Fibroblast of peridontal ligament (primary cell): ENCODE measurements around the gene MLLT6.

Experiments
- DNase-seq: peaks from one replicate; pipeline ENCODE4 v3.0.0-alpha.2; 2010; ENCODE audit errors: extremely low read depth

The MLLT6 gene

DNA sequence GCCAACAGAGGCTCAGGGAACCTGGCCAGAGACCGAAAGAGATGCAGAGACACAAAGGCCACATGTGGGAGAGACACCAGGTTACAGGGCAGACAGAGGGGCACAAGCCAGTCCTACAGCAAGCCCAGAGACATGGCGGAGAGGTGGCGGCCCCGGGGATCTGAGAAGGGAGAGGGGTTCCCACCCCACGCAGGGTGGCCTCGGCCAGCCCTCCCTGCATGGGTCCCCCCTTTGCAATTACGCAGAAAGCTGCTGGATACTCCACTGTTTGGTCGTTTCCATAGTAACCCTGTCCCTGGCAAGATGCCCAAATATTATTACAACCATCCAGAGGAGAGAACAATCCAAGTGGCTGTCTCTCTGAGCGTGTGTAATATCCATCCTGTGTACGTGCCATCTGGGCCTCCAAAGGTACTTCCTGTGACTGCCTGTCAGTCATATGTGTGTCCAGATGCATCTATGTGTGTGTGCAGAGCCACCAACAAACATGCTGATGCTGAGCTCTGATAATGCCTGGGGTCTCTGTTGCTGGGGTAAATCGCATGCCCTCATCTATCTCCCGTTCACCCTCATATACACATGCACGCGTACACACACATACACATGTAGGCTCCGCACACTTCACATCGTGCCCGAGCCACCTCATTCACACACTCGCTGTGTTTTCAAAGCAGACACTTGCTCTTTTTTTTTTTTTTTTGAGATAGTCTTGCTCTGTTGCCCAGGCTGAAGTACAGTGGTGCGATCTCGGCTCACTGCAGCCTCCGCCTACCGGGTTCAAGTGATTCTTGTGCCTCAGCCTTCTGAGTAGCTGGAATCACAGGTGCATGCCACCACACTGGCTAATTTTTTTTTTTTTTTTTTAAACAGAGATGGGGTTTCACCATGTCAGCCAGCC, 37.6 kb downstream of the MLLT6 start:
- DNase-seq, result peak; percentile 92

DNA sequence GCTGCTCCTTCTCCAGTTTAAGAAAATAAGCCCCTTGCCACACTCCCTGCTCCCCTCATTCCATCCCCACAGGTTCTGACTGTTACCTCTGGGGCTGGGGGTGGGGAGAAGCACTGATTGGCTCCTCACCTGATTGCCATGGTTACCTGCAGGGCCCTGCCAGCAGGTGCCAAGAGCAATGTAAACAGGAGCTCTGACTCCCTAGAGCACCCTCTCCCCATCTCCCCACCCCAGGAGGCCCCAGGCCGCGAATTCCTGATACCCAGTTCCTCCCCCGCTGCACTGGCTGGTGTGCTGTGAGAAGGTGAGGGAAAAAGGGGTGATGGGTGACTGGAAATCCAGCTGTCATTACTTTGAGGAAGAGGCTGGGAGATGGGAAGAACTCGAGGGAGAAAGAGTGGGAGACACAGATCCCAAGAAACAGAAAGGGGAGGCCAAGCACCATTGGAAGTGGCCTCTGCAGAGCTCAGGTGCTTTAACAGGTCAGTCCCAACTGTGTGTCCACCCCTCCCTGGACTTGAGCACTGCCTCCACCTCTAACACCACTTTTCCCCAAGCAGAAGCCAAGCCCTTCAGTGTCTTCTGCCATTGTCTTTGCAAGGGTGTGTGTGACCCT, 38.6 kb downstream of the MLLT6 start:
- DNase-seq, result no peak

DNA sequence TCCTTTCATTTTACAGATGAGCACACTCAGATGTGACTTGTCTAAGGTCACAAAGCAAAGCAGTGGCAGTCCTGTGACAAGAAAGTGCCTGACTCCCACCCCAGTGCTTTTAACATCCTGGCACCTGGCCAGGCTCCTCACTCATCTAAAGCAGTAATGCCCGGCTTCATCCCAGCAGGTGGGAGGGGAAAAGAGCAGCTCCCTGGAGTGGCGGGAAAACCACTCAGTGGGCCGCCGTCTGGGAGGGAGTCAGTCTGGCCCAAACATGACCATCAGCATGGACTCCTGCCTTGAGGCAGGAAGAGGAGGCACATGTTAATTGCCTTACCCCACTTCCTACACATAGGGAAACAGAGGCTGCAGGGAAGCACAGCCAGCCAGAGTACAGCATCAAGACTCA, 40.5 kb downstream of the MLLT6 start:
- DNase-seq, result no peak

DNA sequence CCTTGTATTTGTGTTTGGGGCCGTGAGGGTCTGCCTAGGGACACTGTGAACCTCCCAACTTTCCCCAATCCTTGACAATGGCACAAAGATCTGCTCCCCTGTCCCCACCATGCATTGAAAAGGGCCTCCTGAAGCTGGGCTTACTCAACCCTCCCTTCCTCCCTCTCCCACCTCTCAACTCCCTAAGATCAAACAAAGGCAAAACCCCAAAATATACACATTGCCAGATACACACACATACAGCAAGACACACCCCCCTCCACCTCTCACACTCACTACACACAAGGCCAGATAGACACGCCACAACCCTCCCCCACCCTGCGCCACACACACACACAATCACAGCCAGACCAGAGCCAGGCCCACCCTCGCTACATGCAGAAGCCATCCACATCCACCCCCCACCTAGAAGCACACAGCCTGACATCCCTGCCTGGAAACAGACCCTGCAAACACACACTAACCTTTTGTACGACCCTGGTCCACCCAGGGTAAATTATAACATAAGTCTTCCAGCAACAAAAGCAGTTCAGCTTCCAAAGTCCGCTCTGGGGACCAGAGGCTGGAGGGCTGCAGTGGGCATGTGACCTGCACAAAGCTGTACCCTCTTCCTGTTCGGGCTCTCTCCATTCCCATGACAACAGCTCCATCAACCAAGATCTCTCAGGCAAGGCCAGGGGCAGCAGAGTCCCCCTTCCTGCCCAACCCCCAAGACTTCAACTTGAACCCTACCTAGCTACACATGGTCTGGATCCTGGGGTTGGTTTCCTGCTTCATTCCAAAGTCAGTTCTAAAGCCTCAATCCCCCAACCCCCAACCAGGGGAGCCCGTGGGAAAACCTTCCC, 41.2 kb downstream of the MLLT6 start:
- no peak for DNase-seq

DNA sequence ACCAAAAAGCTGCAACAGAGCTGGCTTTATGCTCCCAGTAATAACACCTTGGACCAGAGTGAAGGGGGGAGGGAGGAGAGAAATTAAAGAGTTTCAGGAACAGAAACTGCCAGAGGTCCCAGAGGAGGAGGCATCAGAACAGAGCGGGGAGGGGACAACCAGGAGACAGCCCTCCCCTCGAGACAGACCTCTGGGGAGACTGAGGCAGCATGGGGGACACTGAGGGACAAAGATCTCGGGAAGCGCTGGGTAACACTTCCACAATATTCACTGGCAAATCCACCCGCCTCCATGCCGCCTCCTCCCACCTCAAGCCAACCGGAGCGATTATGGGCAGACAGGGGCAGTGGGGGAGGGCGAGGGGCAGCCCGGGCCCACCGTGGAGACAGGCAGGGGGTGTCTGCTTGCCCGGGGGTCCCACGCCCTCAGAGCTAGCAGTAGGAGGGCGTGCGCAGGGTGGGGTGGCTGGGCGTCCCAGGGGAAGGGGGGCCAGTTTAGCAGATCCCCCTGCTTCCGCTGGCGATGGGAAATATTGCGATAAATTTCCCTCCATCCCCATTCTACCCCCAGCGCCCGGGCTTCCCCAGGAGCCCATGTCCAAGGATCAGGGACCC, 41.9 kb downstream of the MLLT6 start:
- no peak for DNase-seq

DNA sequence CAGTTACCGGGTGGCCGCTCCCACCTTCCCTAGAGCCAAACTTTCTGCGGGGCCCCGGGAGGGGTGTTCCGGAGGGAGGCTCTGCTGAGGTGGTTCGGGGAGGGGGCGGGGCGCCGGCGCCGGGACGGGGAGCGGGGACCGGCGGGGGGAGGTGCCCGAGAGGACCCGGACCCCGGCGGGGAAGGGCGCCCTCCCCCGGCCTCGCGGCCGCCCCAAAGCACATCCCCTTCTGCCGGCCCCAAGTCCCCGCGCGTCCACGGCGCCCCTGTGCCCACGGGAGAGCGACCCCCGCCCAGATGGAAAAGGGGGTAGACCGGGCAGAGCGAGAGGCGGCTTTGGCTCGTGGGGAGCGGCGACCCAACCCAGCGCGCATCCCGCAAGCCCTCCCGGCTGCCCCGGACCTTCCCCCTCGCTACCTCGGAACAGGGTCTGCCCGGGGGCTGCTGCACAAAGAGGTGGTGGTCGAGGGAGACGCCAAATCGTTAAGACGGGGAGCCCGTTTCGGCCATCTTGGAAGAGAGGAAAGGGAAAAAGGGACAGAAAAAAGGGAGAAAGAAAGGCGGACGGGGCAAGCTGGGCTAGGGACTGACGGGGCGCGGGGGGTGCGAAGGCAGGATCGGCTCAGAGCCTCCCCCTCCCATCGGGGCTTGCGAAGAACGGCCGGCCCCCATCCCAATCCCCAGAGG, 42.5 kb downstream of the MLLT6 start:
- DNase-seq, result no peak

DNA sequence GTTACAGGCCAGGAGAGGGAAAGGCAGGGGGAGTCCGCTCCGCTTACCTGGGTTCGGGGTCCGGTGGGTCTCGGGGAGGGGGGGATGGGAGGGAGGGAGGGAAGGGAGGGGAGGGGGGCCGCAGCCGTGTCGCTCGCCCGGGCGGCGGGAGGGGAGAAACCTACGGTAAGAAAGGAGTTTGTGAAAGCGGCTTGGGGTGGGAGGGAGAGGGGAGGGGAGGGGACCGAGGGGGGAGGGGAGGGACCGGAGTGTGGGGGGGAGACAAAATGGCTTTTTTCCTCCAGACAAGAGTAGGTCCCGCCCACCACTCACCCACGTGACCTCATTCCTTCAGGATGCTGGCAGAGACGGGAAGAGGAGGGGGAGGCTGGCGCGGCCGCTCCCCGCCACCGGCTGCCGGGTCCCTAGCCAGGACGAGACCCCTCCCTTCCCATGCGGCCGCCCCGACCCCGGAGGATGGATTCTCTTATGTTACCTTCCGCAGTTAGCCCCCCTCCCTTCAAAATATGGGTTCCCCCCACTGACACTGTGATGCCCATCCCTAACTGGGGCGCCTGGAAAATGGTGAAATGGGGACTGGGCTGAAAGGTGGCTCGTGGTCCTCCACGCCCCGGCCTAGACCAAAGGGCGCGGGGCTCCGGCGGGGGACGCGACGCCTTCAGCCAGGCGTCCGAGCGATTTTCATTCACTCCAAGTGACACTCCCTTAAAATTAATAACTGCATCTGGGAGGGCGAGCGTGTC, 43.2 kb downstream of the MLLT6 start, which contains the start of gene PCGF2:
Gene PCGF2 (minus strand): TSS at position 188 of the 743 bp plus-strand sequence. CDS start 7,934 bp downstream, outside the sequence.
- DNase-seq, result peak; percentile 86

DNA sequence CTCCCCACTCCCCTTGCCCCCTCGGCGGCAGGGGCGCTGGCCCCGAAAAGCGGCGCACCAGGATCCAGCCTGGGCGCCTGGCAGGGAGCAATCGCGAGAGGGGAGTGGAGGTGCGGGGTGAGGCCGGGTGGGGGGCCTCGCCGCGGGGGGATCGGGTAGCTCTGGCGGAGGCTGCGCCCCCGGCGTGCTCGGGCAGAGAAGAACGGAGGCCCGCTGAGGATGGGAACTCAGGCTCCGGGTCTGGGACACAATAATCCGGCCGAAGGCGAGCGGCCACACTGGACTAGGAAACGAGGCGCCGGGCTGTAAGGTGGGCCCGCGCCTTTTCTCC, 43.8 kb downstream of the MLLT6 start:
- no peak for DNase-seq

DNA sequence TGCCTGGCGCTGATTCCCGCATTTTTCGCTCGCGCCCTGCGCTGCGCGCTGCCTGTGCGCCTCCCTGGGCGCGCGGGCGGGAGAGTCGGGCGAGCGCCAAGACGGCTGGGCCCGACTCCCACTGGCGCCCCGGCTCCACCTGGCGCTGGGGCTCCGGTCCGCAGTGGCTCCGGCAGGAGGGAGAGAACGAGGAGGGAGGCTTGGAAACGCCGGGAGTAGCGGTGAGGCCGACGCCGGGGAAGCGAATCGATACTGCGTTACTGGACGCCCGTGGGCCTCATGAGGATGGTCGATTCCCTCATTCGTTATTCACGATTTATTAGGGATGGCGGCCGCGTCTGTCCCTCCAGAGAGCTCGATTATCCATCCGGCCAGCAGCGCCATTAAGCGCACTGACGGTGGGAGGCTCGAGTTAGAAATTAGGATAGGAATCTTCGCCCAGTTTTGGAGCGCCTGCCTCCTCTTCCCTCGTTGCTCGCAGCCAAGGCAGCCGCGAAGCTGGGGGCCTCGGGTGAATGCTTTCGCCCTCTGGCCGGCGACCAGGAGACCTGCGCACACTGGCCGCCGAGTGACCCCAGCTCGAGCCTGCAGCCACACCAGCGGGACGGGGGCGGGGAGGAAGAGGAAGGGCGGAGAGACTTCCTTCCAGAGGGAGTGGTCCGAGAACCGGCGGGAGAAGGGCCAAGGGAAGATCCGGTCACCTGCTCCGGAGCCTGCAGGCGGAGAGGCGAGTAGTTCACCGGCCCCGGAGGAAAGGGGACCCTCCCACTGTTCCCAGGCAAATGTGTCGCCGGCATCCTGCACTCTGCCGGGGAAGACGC, 44.4 kb downstream of the MLLT6 start:
- DNase-seq, result no peak

DNA sequence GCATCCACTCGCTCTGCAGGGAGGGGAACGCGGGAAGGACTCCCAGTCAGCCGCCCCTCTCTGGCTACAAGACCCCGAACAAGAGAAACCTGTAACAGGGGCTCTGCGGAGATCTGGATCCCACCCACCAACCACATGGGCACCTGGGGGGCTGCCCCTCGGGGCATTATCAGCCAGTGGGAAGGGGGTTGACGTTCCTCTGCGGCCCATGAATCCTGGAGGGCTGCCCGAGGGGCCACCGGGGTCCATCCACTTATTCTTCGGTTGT, 44.9 kb downstream of the MLLT6 start:
- no peak for DNase-seq

DNA sequence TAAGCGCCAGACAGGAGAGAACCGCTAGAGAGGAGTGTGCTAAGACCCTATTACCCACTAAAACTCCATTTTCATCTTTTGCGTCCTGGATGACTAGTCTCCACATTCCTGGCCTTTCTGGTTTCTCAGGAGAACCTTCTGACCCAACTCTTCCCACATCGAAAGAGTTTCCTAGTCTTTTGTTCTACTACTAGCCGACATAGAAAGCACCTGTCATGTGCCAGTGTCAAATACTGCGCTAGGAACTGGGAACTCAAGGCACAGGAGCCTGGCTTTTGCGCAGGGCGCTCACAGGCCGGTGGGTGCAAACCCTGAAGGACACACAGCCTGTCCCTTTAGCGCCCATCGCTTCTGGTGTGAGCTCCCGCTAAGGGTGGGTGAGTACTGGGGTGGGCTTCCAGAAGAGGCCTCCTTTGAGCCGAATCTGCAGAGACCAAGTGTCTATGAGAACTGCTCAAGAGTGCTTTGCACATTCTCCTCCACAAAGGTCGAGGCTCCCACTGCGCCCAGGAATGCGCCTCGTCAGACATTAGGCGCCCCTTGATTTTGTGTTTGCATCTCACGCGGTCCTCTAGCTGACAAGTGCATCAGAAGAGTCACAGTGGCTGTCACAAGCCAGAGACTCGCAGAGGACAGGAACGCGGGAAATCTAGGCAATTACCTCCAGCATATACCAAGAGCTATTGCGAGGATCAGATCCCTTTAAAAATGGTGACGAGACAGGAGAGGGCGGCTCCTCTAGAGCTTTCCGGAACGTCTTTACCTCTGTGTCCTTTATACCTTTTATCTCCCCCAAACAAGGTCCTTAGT, 45.4 kb downstream of the MLLT6 start:
- no peak for DNase-seq

DNA sequence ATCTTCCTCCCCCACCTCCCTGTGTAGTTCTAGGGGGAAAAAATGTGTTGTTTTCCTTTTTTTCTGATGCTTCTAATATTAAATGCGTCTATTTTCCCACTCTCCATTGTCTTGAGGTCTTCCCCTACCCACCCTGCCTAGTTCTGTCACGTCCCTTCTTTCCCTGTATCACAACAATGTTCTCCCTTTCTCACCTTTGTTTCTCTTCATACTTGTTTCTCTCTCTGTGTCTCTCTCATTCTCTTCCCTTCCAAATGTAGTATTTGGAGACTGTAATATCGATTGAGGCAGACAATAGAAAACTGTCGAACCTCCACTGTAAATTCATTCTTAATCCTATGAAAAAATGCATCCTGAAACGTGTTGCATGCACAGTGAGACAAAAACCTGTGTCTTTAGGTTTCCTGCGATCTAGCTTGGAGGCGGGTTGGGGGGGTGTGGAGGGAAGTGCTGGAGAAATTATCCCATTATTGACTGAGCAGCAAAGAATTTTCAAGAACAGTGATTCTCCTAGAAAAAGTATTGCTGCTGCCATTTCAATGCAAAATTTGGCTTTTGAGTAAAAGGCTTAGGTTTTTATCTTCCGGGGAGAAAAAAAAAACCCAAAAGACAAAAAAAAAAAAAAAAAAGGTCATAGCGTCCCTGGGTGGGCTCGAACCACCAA, 46.2 kb downstream of the MLLT6 start:
- no peak for DNase-seq

DNA sequence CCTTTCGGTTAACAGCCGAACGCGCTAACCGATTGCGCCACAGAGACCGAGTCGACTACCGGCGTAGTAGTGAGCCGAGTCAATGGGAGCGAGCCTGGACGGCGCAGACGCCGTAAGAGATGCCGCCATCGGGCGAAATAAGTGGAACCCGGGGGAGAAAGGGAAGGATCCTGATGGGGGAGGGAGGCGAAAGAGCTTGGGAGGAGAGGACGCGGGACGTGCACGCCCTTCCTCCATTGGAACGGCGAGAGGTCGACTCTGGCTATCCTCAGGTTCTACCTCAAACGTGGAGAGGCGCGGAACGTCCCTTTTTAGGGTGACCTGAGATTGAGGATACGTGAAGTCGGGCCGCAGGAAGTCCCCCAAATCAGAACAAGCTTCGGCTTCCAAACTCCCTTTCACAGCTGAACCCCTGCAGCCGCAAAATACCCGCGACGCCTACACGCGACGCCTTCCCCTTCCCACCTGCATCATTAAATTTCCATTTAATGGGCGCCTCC, 46.8 kb downstream of the MLLT6 start:
- DNase-seq, result peak; percentile 89

DNA sequence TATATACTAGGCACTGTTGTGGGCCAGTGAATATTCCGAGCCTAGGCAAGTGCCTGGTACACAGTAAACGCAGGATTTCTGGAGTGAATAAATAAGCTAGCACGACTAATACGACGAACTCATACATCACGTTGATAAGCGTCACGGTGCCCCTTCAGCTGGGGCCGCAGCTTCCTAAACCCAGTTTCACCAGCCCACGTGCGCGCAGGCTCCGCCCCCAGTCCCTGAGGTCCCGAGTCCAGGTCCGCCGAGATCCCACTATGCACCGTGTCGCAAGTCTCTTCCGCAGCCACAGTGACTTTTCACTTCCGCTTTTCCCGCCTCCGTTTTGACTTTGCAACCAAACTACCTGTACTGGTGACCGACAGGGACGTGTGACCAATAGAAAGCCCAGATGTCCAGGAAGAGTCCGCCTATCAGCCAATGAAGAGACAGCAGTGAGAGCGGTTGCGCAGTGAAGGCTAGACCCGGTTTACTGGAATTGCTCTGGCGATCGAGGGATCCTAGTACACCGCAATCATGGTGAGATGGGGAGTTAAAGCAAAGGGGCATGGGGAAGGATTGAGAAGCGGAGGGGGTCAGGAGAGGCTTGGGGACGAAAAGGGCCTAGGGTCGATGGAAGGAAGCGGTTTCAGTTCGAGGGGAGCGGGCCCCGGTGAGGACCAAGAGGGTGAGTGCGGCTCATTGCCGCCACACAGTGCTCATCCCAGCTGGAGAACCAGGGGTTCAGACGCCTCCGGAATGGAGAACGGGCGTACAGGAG, 47.4 kb downstream of the MLLT6 start, which contains the start of gene PSMB3:
Gene PSMB3 (plus strand): TSS at position 434 of the 763 bp plus-strand sequence. CDS start 86 bp downstream, at position 520.
- peak; percentile 99 for DNase-seq

DNA sequence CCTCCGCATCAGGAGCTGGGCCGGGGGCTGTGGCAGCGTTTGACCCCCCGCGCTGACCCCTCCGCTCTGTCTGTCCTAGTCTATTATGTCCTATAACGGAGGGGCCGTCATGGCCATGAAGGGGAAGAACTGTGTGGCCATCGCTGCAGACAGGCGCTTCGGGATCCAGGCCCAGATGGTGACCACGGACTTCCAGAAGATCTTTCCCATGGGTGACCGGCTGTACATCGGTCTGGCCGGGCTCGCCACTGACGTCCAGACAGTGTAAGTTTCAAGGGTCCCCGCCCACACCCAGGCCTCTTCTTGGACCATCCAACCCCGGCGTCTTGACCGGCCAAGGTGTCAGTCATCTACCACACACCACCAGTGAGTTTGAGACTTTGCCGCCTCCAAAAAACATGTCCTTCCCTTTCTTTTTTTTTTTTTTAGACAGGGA, 48.0 kb downstream of the MLLT6 start:
- no peak for DNase-seq

DNA sequence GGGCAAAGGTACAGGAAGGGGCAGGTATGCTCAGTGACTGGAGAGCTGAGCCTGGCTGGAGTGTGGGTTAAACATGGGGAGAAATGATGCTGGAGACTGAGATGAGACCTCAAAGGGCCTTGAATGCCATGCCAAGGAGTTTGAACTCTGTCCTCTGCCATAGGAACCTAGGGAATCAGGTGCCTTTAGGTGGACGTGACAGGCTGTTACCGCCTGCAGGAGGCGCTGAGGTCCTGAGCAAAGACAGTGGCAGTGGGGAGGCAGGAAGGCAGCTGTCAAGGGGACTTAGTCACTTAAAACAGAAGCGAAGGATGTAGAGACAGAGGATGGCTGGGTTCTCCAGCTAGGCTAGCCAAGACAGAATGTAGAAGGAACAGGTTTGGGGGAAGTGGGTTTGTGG, 56.5 kb downstream of the MLLT6 start:
- DNase-seq, result no peak

DNA sequence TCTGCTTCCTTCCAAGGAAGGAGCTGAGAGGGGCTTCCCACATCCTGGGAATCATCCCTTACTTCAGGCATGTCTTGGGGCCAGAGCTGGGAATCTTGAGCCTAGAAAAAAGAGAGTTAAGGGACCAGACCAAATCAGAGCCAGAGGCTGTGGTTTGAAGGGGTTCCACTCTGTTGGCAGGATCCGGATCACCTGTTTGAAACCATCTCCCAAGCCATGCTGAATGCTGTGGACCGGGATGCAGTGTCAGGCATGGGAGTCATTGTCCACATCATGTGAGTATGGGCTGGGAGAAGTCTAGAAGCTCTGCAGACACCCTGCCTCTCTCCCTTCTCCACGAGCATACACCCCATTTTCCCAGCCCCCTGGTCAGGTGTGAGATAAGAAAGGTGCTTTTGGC, 57.2 kb downstream of the MLLT6 start:
- no peak for DNase-seq

DNA sequence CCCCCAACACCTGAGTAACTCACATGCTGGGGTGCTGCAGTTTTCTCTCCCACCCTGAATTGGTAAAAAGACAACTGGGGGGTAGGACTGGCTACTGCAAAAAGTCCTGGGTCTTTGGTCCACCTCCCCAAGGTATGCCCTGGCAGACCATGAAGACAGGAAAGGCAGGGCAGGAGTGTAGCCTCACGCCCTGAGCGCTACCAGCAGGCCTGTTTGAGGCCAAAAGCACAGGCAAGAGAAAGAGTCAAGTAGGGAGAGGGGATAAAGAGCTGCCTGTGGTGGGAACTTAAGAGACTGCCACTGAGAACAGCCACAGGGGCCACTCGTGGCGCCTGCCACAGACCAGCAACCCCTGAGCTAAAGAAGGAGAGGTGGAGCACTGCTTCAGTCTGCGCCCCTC, 61.3 kb downstream of the MLLT6 start:
- no peak for DNase-seq
